A549 (cell line): ENCODE results near the gene HOXD10.

Source experiments
- BHLHE40 ChIP-seq: IDR thresholded peaks from 2 replicates; pipeline ENCODE4 v1.6.1; 2012; ENCODE audit warnings: low read depth, low read length, inconsistent platforms
- CBX2 ChIP-seq: fragments of 200-600 bp; sonication (generic); IDR thresholded peaks from 2 replicates; pipeline ENCODE4 v1.6.1; 2016; ENCODE audit warnings: low read depth, mild to moderate bottlenecking, borderline replicate concordance
- JUNB ChIP-seq: fragments of >200 bp; sonication (Bioruptor Twin); formaldehyde crosslinking; IDR thresholded peaks from 2 replicates; pipeline ENCODE4 v1.6.1; 2016
- KDM1A ChIP-seq: fragments of 200-600 bp; sonication (generic); IDR thresholded peaks from 2 replicates; pipeline ENCODE4 v1.6.1; 2016; ENCODE audit warnings: low read depth, mild to moderate bottlenecking
- KDM5A ChIP-seq: fragments of 200-600 bp; sonication (generic); IDR thresholded peaks from 2 replicates; pipeline ENCODE4 v1.6.1; 2016; ENCODE audit warnings: antibody characterized with exemption, mild to moderate bottlenecking
- MAFK ChIP-seq: fragments of 450-650 bp; IDR thresholded peaks from 2 replicates; pipeline ENCODE4 v1.6.1; 2014; ENCODE audit not compliant: partially characterized antibody
- MYC ChIP-seq: IDR thresholded peaks from 2 replicates; pipeline ENCODE4 v1.6.1; 2012; ENCODE audit warnings: mild to moderate bottlenecking, inconsistent platforms, low read length, improper control_type of control experiment, borderline replicate concordance
- POLR2A ChIP-seq: IDR thresholded peaks from 2 replicates; pipeline ENCODE4 v1.6.1; 2012; ENCODE audit warnings: mild to moderate bottlenecking, low read length
- RAD21 ChIP-seq, 2 experiments: fragments of >200 bp in 1 of 2; sonication (Bioruptor Twin) in 1 of 2; formaldehyde crosslinking in 1 of 2; IDR thresholded peaks in 1 of 2; conservative IDR thresholded peaks in 1 of 2; 2 replicates in 1 of 2; 3 replicates in 1 of 2; pipeline ENCODE4 v1.6.1; 2012 to 2018; ENCODE audit warnings: inconsistent platforms in 1 of 2
- RFX5 ChIP-seq: fragments of 450-650 bp; IDR thresholded peaks from 2 replicates; pipeline ENCODE4 v1.7.1; 2014; ENCODE audit warnings: antibody characterized with exemption, mild to moderate bottlenecking, moderate library complexity
- RNF2 ChIP-seq: fragments of 200-600 bp; sonication (generic); IDR thresholded peaks from 2 replicates; pipeline ENCODE4 v1.6.1; 2016; ENCODE audit warnings: low read depth, mild to moderate bottlenecking, antibody characterized with exemption, moderate library complexity, borderline replicate concordance
- TF ChIP-seq, protein P1 (sequence below): fragments of >200 bp; sonication (Bioruptor Twin); formaldehyde crosslinking; IDR thresholded peaks from 3 replicates; pipeline ENCODE4 v1.5.1; 2016
- TF ChIP-seq, protein P2 (sequence below): fragments of 200-600 bp; sonication (generic); IDR thresholded peaks from 2 replicates; pipeline ENCODE4 v1.6.1; 2016; ENCODE audit warnings: antibody characterized with exemption, mild to moderate bottlenecking, moderate library complexity

DNA sequence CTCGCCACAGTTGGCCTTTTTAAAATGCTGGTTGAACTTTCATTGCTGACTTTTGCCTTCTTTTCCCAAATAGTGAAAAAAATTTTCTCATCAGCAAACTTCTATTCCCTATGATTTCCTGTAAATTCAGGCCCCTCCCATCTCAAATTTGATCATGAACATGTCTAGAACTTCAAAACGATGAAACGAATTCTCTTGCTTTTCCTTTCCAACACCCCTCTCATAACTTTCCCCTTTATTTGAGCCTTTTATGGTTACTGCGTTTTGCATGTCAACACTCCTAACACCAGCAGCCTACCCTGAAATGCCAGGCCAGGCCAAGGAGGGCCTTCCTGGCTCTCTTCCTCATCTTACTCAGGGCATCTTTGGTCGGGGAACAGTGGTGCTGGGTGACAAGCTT is 25.7 kb upstream of the HOXD10 start:
- TF ChIP-seq MAFK (no peak), MYC (no peak), RNF2 (no peak), RAD21 (conservative IDR thresholded peaks at IDR 0.05 in 1 of 2, IDR thresholded peaks at IDR 0.05 in 1 of 2) (no peak), RFX5 (no peak), KDM5A (no peak), KDM1A (no peak), CBX2 (no peak), POLR2A (no peak), JUNB (no peak), BHLHE40 (no peak)
- TF ChIP-seq, protein P1, sequence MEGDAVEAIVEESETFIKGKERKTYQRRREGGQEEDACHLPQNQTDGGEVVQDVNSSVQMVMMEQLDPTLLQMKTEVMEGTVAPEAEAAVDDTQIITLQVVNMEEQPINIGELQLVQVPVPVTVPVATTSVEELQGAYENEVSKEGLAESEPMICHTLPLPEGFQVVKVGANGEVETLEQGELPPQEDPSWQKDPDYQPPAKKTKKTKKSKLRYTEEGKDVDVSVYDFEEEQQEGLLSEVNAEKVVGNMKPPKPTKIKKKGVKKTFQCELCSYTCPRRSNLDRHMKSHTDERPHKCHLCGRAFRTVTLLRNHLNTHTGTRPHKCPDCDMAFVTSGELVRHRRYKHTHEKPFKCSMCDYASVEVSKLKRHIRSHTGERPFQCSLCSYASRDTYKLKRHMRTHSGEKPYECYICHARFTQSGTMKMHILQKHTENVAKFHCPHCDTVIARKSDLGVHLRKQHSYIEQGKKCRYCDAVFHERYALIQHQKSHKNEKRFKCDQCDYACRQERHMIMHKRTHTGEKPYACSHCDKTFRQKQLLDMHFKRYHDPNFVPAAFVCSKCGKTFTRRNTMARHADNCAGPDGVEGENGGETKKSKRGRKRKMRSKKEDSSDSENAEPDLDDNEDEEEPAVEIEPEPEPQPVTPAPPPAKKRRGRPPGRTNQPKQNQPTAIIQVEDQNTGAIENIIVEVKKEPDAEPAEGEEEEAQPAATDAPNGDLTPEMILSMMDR = no peak
- TF ChIP-seq, protein P2, sequence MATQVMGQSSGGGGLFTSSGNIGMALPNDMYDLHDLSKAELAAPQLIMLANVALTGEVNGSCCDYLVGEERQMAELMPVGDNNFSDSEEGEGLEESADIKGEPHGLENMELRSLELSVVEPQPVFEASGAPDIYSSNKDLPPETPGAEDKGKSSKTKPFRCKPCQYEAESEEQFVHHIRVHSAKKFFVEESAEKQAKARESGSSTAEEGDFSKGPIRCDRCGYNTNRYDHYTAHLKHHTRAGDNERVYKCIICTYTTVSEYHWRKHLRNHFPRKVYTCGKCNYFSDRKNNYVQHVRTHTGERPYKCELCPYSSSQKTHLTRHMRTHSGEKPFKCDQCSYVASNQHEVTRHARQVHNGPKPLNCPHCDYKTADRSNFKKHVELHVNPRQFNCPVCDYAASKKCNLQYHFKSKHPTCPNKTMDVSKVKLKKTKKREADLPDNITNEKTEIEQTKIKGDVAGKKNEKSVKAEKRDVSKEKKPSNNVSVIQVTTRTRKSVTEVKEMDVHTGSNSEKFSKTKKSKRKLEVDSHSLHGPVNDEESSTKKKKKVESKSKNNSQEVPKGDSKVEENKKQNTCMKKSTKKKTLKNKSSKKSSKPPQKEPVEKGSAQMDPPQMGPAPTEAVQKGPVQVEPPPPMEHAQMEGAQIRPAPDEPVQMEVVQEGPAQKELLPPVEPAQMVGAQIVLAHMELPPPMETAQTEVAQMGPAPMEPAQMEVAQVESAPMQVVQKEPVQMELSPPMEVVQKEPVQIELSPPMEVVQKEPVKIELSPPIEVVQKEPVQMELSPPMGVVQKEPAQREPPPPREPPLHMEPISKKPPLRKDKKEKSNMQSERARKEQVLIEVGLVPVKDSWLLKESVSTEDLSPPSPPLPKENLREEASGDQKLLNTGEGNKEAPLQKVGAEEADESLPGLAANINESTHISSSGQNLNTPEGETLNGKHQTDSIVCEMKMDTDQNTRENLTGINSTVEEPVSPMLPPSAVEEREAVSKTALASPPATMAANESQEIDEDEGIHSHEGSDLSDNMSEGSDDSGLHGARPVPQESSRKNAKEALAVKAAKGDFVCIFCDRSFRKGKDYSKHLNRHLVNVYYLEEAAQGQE = no peak
